ENCODE measurements around the gene IL12RB1. TPM values are rescaled to one million over a fixed set of nuclear protein-coding genes. Genes with fewer than 3 reads are reported as not detected.
"Not testable (repeated sequence)": the region's sequence is repeated elsewhere in the genome, so short reads cannot be mapped to it uniquely, and the experiment has no call there.

Gene IL12RB1
- total RNA-seq, 1 donor from 2014 or later, result not detected

GRCh38 chr19:18045307-18046050, 41.3 kb downstream of the IL12RB1 start:
- no peak for DNase-seq
- TF ChIP-seq CTCF (IDR thresholded peaks at IDR 0.05; ENCODE audit: partially characterized antibody, unreplicated experiment), result no peak
- no peaks in the 10 kb centered on the region for H3K4me1 Mint-ChIP-seq (ENCODE audit: low read depth, unreplicated experiment)
- no peak overlapping the region for H3K4me3 Mint-ChIP-seq (ENCODE audit: unreplicated experiment)
- H3K36me3 Mint-ChIP-seq (ENCODE audit: unreplicated experiment), result no peaks in the 10 kb centered on the region
- no peaks in the 10 kb centered on the region for H3K9me3 Mint-ChIP-seq (ENCODE audit: unreplicated experiment)
- H3K27ac Mint-ChIP-seq (ENCODE audit: unreplicated experiment), result no peak overlapping the region
- H3K27me3 Mint-ChIP-seq (ENCODE audit: unreplicated experiment), result peaks cover 1% of the 10 kb centered on the region

GRCh38 chr19:18044825-18045304, 41.9 kb downstream of the IL12RB1 start:
- H3K4me1 Mint-ChIP-seq (ENCODE audit: low read depth, unreplicated experiment), result no peaks in the 10 kb centered on the region
- no peaks in the 10 kb centered on the region for H3K36me3 Mint-ChIP-seq (ENCODE audit: unreplicated experiment)
- H3K27ac Mint-ChIP-seq (ENCODE audit: unreplicated experiment), result no peak overlapping the region
- H3K9me3 Mint-ChIP-seq (ENCODE audit: unreplicated experiment), result no peaks in the 10 kb centered on the region
- H3K27me3 Mint-ChIP-seq (ENCODE audit: unreplicated experiment), result peaks cover 1% of the 10 kb centered on the region
- peak; percentile 23 for DNase-seq
- no peak for TF ChIP-seq CTCF (IDR thresholded peaks at IDR 0.05; ENCODE audit: partially characterized antibody, unreplicated experiment)
- H3K4me3 Mint-ChIP-seq (ENCODE audit: unreplicated experiment), result no peak overlapping the region

- Mint-ChIP-seq H3K27me3 (ENCODE audit: unreplicated experiment) (peaks cover 3% of the 10 kb centered on the region), H3K4me1 (ENCODE audit: low read depth, unreplicated experiment) (no peaks in the 10 kb centered on the region)
Measured at GRCh38 chr19:18043676-18044075, 43.1 kb downstream of the IL12RB1 start.

GRCh38 chr19:18041054-18041453, 45.7 kb downstream of the IL12RB1 start:
- TF ChIP-seq CTCF (IDR thresholded peaks at IDR 0.05; ENCODE audit: partially characterized antibody, unreplicated experiment), result no peak
- Mint-ChIP-seq H3K9me3 (ENCODE audit: unreplicated experiment) (peaks cover 2% of the 10 kb centered on the region), H3K36me3 (ENCODE audit: unreplicated experiment) (no peaks in the 10 kb centered on the region), H3K27me3 (ENCODE audit: unreplicated experiment) (peaks cover 2% of the 10 kb centered on the region), H3K27ac (ENCODE audit: unreplicated experiment) (no peak overlapping the region), H3K4me3 (ENCODE audit: unreplicated experiment) (no peak overlapping the region), H3K4me1 (ENCODE audit: low read depth, unreplicated experiment) (no peaks in the 10 kb centered on the region)
- no peak for DNase-seq

More at GRCh38 chr19:18043676-18044075, 43.1 kb downstream of the IL12RB1 start:
- Mint-ChIP-seq H3K36me3 (ENCODE audit: unreplicated experiment) (no peaks in the 10 kb centered on the region), H3K27ac (ENCODE audit: unreplicated experiment) (no peak overlapping the region), H3K9me3 (ENCODE audit: unreplicated experiment) (peaks cover 2% of the 10 kb centered on the region), H3K4me3 (ENCODE audit: unreplicated experiment) (no peak overlapping the region)
- no peak for DNase-seq
- TF ChIP-seq CTCF (IDR thresholded peaks at IDR 0.05; ENCODE audit: partially characterized antibody, unreplicated experiment), result no peak

GRCh38 chr19:18032102-18032501, 54.6 kb downstream of the IL12RB1 start:
- H3K27me3 Mint-ChIP-seq (ENCODE audit: unreplicated experiment); H3K9me3 Mint-ChIP-seq (ENCODE audit: unreplicated experiment); H3K27ac Mint-ChIP-seq (ENCODE audit: unreplicated experiment); H3K4me3 Mint-ChIP-seq (ENCODE audit: unreplicated experiment); H3K36me3 Mint-ChIP-seq (ENCODE audit: unreplicated experiment); DNase-seq; H3K4me1 Mint-ChIP-seq (ENCODE audit: low read depth, unreplicated experiment): not testable (repeated sequence)

GRCh38 chr19:18031401-18031800, 55.3 kb downstream of the IL12RB1 start:
- H3K4me1 Mint-ChIP-seq (ENCODE audit: low read depth, unreplicated experiment); H3K4me3 Mint-ChIP-seq (ENCODE audit: unreplicated experiment); H3K27me3 Mint-ChIP-seq (ENCODE audit: unreplicated experiment); H3K9me3 Mint-ChIP-seq (ENCODE audit: unreplicated experiment); H3K27ac Mint-ChIP-seq (ENCODE audit: unreplicated experiment); H3K36me3 Mint-ChIP-seq (ENCODE audit: unreplicated experiment); DNase-seq: not testable (repeated sequence)

Data from glutamatergic neuron (in vitro differentiated cells).